Measurements from ENCODE around the gene MAS1. TPM values are rescaled to one million over a fixed set of nuclear protein-coding genes. Genes with fewer than 3 reads are reported as not detected.

The MAS1 gene
- total RNA-seq, 2 experiments from 2014 or later = not detected

DNA sequence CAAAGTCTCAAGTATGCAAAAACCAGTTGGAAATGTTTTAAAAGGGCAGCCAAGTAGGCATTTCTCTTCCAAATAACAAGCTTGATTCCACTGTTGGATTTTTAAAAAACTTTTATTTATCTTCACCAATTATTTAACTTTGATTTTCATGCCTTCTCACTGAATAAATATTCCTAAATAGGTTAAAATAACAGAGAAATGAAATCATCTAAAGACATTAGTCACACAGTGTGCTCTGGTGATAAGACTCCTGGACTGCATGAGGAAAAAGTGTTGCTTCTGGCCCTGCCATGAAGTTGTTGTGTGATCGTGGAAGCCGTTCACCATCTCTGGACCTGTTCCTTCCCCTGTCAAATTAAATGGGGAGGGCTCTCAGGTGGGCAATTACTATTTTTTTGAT, 44.3 kb downstream of the MAS1 start:
- DNase-seq (no peak), ATAC-seq (no peak)
- peaks cover 4% of the 10 kb centered on the region for H3K9me3 Mint-ChIP-seq (ENCODE audit: low read depth)
- H3K36me3 Mint-ChIP-seq = no peaks in the 10 kb centered on the region
- CTCF ChIA-PET = interaction anchor here (0.6 kb wide), 1 partner anchor 255 kb away, joined by 4 read pairs; no protein-coding TSS in a partner anchor
- peaks cover 19% of the 10 kb centered on the region for H3K4me1 Mint-ChIP-seq
- H3K27me3 Mint-ChIP-seq = peaks cover 16% of the 10 kb centered on the region
- H3K4me3 Mint-ChIP-seq = no peak overlapping the region
- no peak overlapping the region for H3K27ac Mint-ChIP-seq

DNA sequence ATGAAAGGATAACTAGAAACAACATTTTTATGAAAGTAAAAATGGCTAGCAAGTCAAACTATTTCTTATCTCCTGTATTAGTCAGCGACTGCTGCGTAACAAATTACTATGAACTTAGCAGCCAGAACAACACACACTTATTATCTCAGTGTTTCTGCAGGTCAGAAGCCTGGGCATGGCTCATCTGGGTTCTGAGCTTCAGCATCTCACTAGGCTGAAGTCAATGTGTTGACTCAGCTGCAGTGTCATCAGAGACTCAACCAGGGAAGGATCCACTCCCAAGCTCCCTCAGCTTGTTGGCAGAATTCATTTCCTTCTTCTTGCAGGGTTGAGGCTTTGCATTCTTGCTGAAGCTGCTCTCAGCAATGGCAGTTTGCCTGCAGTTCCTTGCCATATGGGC, 44.8 kb downstream of the MAS1 start:
- peaks cover 4% of the 10 kb centered on the region for H3K9me3 Mint-ChIP-seq (ENCODE audit: low read depth)
- CTCF ChIA-PET = interaction anchor here (0.6 kb wide), 1 partner anchor 255 kb away, joined by 4 read pairs; no protein-coding TSS in a partner anchor
- H3K4me1 Mint-ChIP-seq = peaks cover 13% of the 10 kb centered on the region
- peaks cover 16% of the 10 kb centered on the region for H3K27me3 Mint-ChIP-seq
- H3K4me3 Mint-ChIP-seq = no peak overlapping the region
- no peaks in the 10 kb centered on the region for H3K36me3 Mint-ChIP-seq
- ATAC-seq = no peak
- DNase-seq = no peak
- no peak overlapping the region for H3K27ac Mint-ChIP-seq

DNA sequence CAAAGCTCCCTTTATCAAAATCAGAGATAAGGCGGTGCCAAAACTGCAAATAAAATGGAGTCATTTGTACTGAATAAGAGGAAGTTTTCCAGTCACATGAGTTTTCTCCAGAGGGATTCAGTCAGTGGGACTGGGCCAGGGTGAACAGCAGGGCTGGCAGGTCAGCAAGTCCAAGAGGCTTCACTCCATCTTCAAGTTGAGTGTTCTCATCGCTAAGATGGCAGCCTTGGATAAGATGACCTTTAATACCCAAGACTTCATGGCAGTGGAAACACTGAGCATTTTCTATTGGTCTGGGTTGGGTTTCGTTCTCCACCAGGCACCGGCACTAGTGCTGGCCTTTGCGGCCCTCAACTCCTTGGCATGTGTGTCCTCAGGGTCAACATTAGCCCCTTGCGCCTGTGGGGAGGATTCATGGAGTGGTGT, 48.8 kb downstream of the MAS1 start:
- DNase-seq = no peak
- ATAC-seq = no peak
- H3K4me3 Mint-ChIP-seq = no peak overlapping the region
- H3K27me3 Mint-ChIP-seq = peaks cover 22% of the 10 kb centered on the region
- H3K36me3 Mint-ChIP-seq = peaks cover 9% of the 10 kb centered on the region
- H3K9me3 Mint-ChIP-seq (ENCODE audit: low read depth) = peaks cover 6% of the 10 kb centered on the region
- H3K27ac Mint-ChIP-seq = no peak overlapping the region
- peaks cover 5% of the 10 kb centered on the region for H3K4me1 Mint-ChIP-seq
- CTCF ChIA-PET = interaction anchor here (1.0 to 1.7 kb wide), 2 partner anchors 76 to 248 kb away, joined by 3 to 7 read pairs; no protein-coding TSS in a partner anchor

Other genes starting within 250 kb of the MAS1 start
- gene SOD2, start 197.7 kb upstream of the MAS1 start, total RNA-seq = 10 to 100 TPM; 47.8 to 50.2 TPM
- 100 to 1,000 TPM; 103 to 128 TPM for gene WTAP, start 163.5 kb upstream of the MAS1 start, total RNA-seq
- 100 to 1,000 TPM in 1 of 2 experiments, 10 to 100 TPM in 1; 95.4 to 128 TPM for gene ACAT2, start 128.9 kb upstream of the MAS1 start, total RNA-seq
- gene TCP1, start 101.4 kb upstream of the MAS1 start, total RNA-seq = 100 to 1,000 TPM; 239 to 320 TPM
- gene MRPL18, start 100.5 kb upstream of the MAS1 start, total RNA-seq = 10 to 100 TPM; 74.4 to 87.0 TPM
- 1 to 10 TPM in 1 of 2 experiments, under 1 TPM in 1; 0.75 to 1.4 TPM for gene PNLDC1, start 90.7 kb upstream of the MAS1 start, total RNA-seq
- 10 to 100 TPM; 74.5 to 83.1 TPM for gene IGF2R, start 78.1 kb downstream of the MAS1 start, total RNA-seq
- gene SLC22A1, start 230.8 kb downstream of the MAS1 start, total RNA-seq = 1 to 10 TPM in 1 of 2 experiments, under 1 TPM in 1; 0.82 to 1.6 TPM

All from activated CD8-positive, alpha-beta memory T cell treated with anti-CD3 and anti-CD28 coated beads, Interleukin-2, amount 10 ng/mL, durations not matched to agents 7 days and 5 days (primary cell).